Right lobe of liver (tissue), 6 donors: ENCODE results near the gene RNPC3. TPM values are rescaled to one million over a fixed set of nuclear protein-coding genes. Genes with fewer than 3 reads are reported as not detected.

Experiments used
- ATAC-seq, 4 donors: fragments of 200-7000 bp; cut with Tn5 transposase; one replicate each; pipeline ENCODE4 v1.9.1; 2020; ENCODE audit warnings: mild to moderate bottlenecking in 4 of 4, moderate library complexity in 4 of 4
- DNase-seq, 3 donors: peaks; one replicate each; pipeline ENCODE4 v3.0.0-alpha.2; 2020
- H3K27ac ChIP-seq, 3 donors: fragments of 200-600 bp; one replicate each; pipeline ENCODE4 v1.8.0; 2022
- H3K27me3 ChIP-seq, 2 donors: fragments of 200-600 bp; one replicate each; pipeline ENCODE4 v1.8.0; 2022
- H3K36me3 ChIP-seq, 4 donors: fragments of 200-600 bp; sonication (generic) in 1 of 4; one replicate each; pipeline versions ENCODE4 v1.5.1 to v1.8.0; 2017 to 2022; ENCODE audit warnings: control low read depth in 1 of 4
- H3K4me1 ChIP-seq, 4 donors: fragments of 200-600 bp; sonication (generic) in 1 of 4; one replicate each; pipeline versions ENCODE4 v1.5.1 to v1.8.0; 2017 to 2022; ENCODE audit warnings: control low read depth in 1 of 4
- H3K4me3 ChIP-seq, 3 donors: fragments of 200-600 bp; one replicate each; pipeline ENCODE4 v1.8.0; 2022
- H3K9me3 ChIP-seq, 4 donors: fragments of 200-600 bp; sonication (generic) in 1 of 4; one replicate each; pipeline versions ENCODE4 v1.5.1 to v1.8.0; 2017 to 2022; ENCODE audit warnings: control low read depth in 1 of 4
- CTCF ChIP-seq, 4 donors: fragments of 200-600 bp in 3 of 4; fragments of 450-650 bp in 1 of 4; IDR thresholded peaks; one replicate each; pipeline versions ENCODE4 v1.5.1 to v1.8.0; 2016 to 2022; ENCODE audit warnings: antibody characterized with exemption in 4 of 4, mild to moderate bottlenecking in 2 of 4
- POLR2A ChIP-seq: fragments of 450-650 bp; IDR thresholded peaks from one replicate; pipeline ENCODE4 v1.6.1; 2017; ENCODE audit warnings: antibody characterized with exemption, mild to moderate bottlenecking
- WGBS: methylation state at CpG from one replicate; pipeline ENCODE4 v1.1.6; 2018; ENCODE audit warnings: low coverage, low lambda C conversion rate; ENCODE audit not compliant: insufficient coverage; ENCODE audit errors: missing lambda C conversion rate; 5-methylcytosine and 5-hydroxymethylcytosine counted together
- intact Hi-C, 2 donors: fragments of 100-400 bp; cut with DNase I; formaldehyde crosslinking; loops; one replicate each; pipeline versions ENCODE4 v1.11.2 to v1.14.1; 2022
- total RNA-seq, 6 experiments: library from RNA; depleted of rRNA in 2 of 6; stranded (reverse); fragments of >200 nt in 2 of 6; fragmentation: NEBNext Ultra II Directional in 3 of 6; extraction: Animal tissue kit (Norgen Biotek cat#: 25700) in 3 of 6; gene quantifications; one replicate each; pipeline versions ENCODE4 v1.1.0 to v1.2.4, GENCODE V29; 2016 to 2023
- donor health status: DM: no; HTN: yes; CAD: no.
- donor health status: DM: no; HTN: no; CAD: no.
- donor health status: DM: no; HTN: no; CAD: no.
- donor health status: DM: no; HTN: yes; CAD: no.
- donor health status: DM: no; HTN: yes; CAD: no.

RNPC3 gene
- total RNA-seq, 6 experiments from 2014 or later = 9.1 to 19.3 (median 12.2) TPM

GRCh38 chr1:103520822-103521221 lies 4.7 kb upstream of the RNPC3 start:
- ATAC-seq (no peak), DNase-seq (no peak)
- H3K4me1 ChIP-seq = no peaks in the 10 kb centered on the region
- TF ChIP-seq CTCF (IDR thresholded peaks at IDR 0.05) (no peak), POLR2A (no peak)
- H3K4me3 ChIP-seq = no peak overlapping the region
- H3K36me3 ChIP-seq = no peaks in the 10 kb centered on the region
- intact Hi-C loops = no loop called here
- H3K27ac ChIP-seq = no peak overlapping the region
- H3K9me3 ChIP-seq = no peaks in the 10 kb centered on the region
- no peaks in the 10 kb centered on the region for H3K27me3 ChIP-seq

- ATAC-seq (no peak), DNase-seq (no peak)
- Histone ChIP-seq H3K4me3 (no peak overlapping the region), H3K36me3 (no peaks in the 10 kb centered on the region), H3K27me3 (no peaks in the 10 kb centered on the region), H3K27ac (no peak overlapping the region), H3K9me3 (no peaks in the 10 kb centered on the region), H3K4me1 (peaks cover 0 to 17% (median 0%) of the 10 kb centered on the region in 4 donors)
- TF ChIP-seq CTCF (IDR thresholded peaks at IDR 0.05) = no peak
- no peak for TF ChIP-seq POLR2A
- WGBS = 92% methylated on average over 2 of the region's 3 CpGs
- intact Hi-C loops = no loop called here
Observed at GRCh38 chr1:103523346-103523745, 2.2 kb upstream of the RNPC3 start.

GRCh38 chr1:103525114-103525606 lies 339 bp upstream of the RNPC3 start:
- Histone ChIP-seq H3K4me3 (peak overlapping the region in 2 of 3 donors; percentile 23 to 39), H3K27me3 (no peaks in the 10 kb centered on the region), H3K4me1 (peaks cover 0 to 17% (median 0%) of the 10 kb centered on the region in 4 donors), H3K9me3 (no peaks in the 10 kb centered on the region), H3K27ac (no peak overlapping the region), H3K36me3 (no peaks in the 10 kb centered on the region)
- 12% methylated on average over 4 of the region's 34 CpGs for WGBS
- ATAC-seq (peak; percentile 77 to 88 (median 83)), DNase-seq (no peak)
- intact Hi-C loops = no loop called here
- TF ChIP-seq CTCF (IDR thresholded peaks at IDR 0.05) = no peak
- TF ChIP-seq POLR2A = no peak

GRCh38 chr1:103527331-103527730 lies 1.8 kb downstream of the RNPC3 start:
- H3K9me3 ChIP-seq = no peaks in the 10 kb centered on the region
- no peaks in the 10 kb centered on the region for H3K27me3 ChIP-seq
- H3K4me1 ChIP-seq = peaks cover 0 to 17% (median 0%) of the 10 kb centered on the region in 4 donors
- 54% methylated on average over 2 of the region's 2 CpGs for WGBS
- TF ChIP-seq POLR2A (no peak), CTCF (IDR thresholded peaks at IDR 0.05) (no peak)
- H3K27ac ChIP-seq = no peak overlapping the region
- no peak for ATAC-seq
- no peaks in the 10 kb centered on the region for H3K36me3 ChIP-seq
- intact Hi-C loops = no loop called here
- DNase-seq = no peak
- H3K4me3 ChIP-seq = peak overlapping the region; percentile 73 to 92 (median 85)

- TF ChIP-seq POLR2A (no peak), CTCF (IDR thresholded peaks at IDR 0.05) (no peak)
- no peak overlapping the region for H3K27ac ChIP-seq
- H3K9me3 ChIP-seq = no peaks in the 10 kb centered on the region
- WGBS = 90% methylated on average over 4 of the region's 8 CpGs
- peaks cover 0 to 26% (median 0%) of the 10 kb centered on the region in 4 donors for H3K4me1 ChIP-seq
- H3K27me3 ChIP-seq = no peaks in the 10 kb centered on the region
- ATAC-seq (no peak), DNase-seq (no peak)
- intact Hi-C loops = no loop called here
- no peak overlapping the region for H3K4me3 ChIP-seq
- no peaks in the 10 kb centered on the region for H3K36me3 ChIP-seq
Observed at GRCh38 chr1:103529746-103530145, 4.2 kb downstream of the RNPC3 start.
